ENCODE measurements around the gene PCDH9.

DNA sequence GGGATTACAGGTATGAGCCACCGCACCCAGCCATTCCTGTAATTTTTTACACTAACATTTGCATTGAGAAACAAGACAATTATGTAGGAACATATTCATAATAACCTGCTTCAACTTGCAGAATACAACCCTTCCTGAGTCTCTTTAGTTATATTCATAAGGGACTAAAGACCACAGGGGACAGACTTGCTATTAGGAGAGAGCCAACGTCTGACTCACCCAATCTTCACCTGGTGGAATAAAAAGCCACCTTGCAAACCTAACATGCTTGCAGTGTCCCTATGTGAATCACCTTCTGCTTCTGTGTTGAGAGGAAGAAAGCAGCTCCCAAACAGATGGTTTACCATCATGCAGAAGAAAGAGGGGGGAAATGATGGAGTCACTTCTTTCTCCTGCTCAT, 456.1 kb downstream of the PCDH9 start:
- no peak for TF ChIP-seq CTCF (IDR thresholded peaks at IDR 0.05)
- TF ChIP-seq POLR2A (IDR thresholded peaks at IDR 0.05), result no peak

All from thyroid gland (tissue), 4 donors.